Fibroblast of lung (primary cell): ENCODE measurements around the gene CCDC33. TPM values are rescaled to one million over a fixed set of nuclear protein-coding genes. Genes with fewer than 3 reads are reported as not detected.

Source experiments
- DNase-seq, 2 donors: peaks; one replicate each; pipeline versions ENCODE4 v3.0.0 to v3.0.0-alpha.2; 2010; ENCODE audit warnings: low read depth in 2 of 2
- H2AFZ ChIP-seq: 2 replicates; pipeline ENCODE4 v1.5.1; 2012; ENCODE audit warnings: low read length, control low read depth, inconsistent platforms
- H3K27ac ChIP-seq: 2 replicates; pipeline ENCODE4 v1.5.1; 2011; ENCODE audit warnings: low read length, control low read depth; ENCODE audit not compliant: insufficient read depth
- H3K27me3 ChIP-seq: 2 replicates; pipeline ENCODE4 v1.5.1; 2011; ENCODE audit warnings: mild to moderate bottlenecking, low read length; ENCODE audit not compliant: control insufficient read depth, insufficient read depth
- H3K36me3 ChIP-seq: 2 replicates; pipeline ENCODE4 v1.5.1; 2011; ENCODE audit warnings: low read length; ENCODE audit not compliant: control insufficient read depth, insufficient read depth
- H3K4me1 ChIP-seq: 2 replicates; pipeline ENCODE4 v1.5.1; 2011; ENCODE audit warnings: low read length; ENCODE audit not compliant: control insufficient read depth, insufficient read depth; ENCODE audit errors: extremely low read depth
- H3K4me2 ChIP-seq: 2 replicates; pipeline ENCODE4 v1.5.1; 2011; ENCODE audit warnings: low read length, control low read depth; ENCODE audit not compliant: insufficient read depth; ENCODE audit errors: extremely low read depth
- H3K4me3 ChIP-seq, 4 experiments: fragments of 200-600 bp in 1 of 4; sonication (generic) in 1 of 4; replicated peaks in 1 of 4; 2 replicates each; pipeline ENCODE4 v1.5.1; 2011 to 2016; ENCODE audit warnings: low read length in 4 of 4, low read depth in 3 of 4, mild to moderate bottlenecking in 3 of 4, control low read depth in 2 of 4, inconsistent platforms in 1 of 4, mixed read lengths in 1 of 4; ENCODE audit not compliant: insufficient read depth in 1 of 4; ENCODE audit errors: control extremely low read depth in 1 of 4
- H3K79me2 ChIP-seq: 2 replicates; pipeline ENCODE4 v1.5.1; 2012; ENCODE audit warnings: mild to moderate bottlenecking, low read length, inconsistent platforms; ENCODE audit not compliant: control insufficient read depth, insufficient read depth
- H3K9ac ChIP-seq: 2 replicates; pipeline ENCODE4 v1.5.1; 2011; ENCODE audit warnings: mild to moderate bottlenecking, low read length, control low read depth; ENCODE audit not compliant: insufficient read depth
- H3K9me3 ChIP-seq: 2 replicates; pipeline ENCODE4 v1.5.1; 2012; ENCODE audit warnings: low read depth, low read length; ENCODE audit not compliant: control insufficient read depth, insufficient read depth
- H4K20me1 ChIP-seq: 2 replicates; pipeline ENCODE4 v1.5.1; 2011; ENCODE audit warnings: low read length; ENCODE audit not compliant: control insufficient read depth, insufficient read depth; ENCODE audit errors: extremely low read depth
- CTCF ChIP-seq, 2 donors: IDR thresholded peaks in 1 of 2; conservative IDR thresholded peaks in 1 of 2; 1 replicate in 1 of 2; 2 replicates in 1 of 2; pipeline ENCODE4 v1.5.1; 2011 to 2012; ENCODE audit warnings: low read length in 2 of 2, control low read depth in 1 of 2, inconsistent platforms in 1 of 2, low read depth in 1 of 2, mild to moderate bottlenecking in 1 of 2
- EZH2 ChIP-seq: IDR thresholded peaks from 2 replicates; pipeline ENCODE4 v1.5.1; 2012; ENCODE audit warnings: low read length, control low read depth, mild to moderate bottlenecking; ENCODE audit errors: missing control alignments
- polyA plus RNA-seq, 2 donors: library from polyadenylated mRNA; depleted of rRNA in 1 of 2; stranded (reverse) in 1 of 2; unstranded in 1 of 2; fragments of >200 nt; gene quantifications; 2 replicates each; pipeline ENCODE4 v1.2.1, GENCODE V29; 2011 to 2012; ENCODE audit warnings: missing spikeins in 1 of 2
- total RNA-seq: library from RNA; depleted of rRNA; stranded (reverse); fragments of >200 nt; gene quantifications from 2 replicates; pipeline ENCODE4 v1.2.1, GENCODE V29; 2014

Gene CCDC33
- total and polyA plus RNA-seq, 2 donors (not counting 1 experiment from before 2014, with no cell fraction given), result not detected

DNA sequence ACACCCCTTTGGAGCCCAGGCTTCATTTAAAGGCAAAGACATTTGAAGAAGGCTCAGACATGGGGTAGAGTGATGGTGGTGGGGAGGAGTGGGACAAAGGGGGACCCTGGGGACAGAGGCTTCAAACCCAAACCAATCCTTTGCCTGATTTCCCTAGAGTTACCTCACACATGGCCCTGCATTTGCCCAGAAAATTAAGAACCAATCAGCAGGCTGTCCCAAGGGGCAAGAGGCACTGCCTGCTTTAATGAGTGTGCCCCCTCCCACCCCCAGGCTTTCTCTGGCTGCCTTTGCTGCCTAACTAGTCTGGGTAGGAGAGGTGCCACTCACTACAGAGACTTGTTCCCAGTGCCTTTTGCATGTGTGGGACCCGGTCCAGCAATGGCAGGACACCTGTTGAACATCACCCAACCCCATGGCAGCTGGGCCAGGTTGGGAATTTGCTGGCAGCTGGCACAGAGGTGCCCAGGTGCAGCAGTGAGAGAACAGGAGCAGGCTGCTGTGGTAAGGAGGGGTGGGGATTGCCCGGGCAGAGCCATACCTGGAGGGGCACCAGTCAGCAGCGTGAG, 38.4 kb downstream of the CCDC33 start:
- Histone ChIP-seq H3K9ac (no peak overlapping the region), H3K4me2 (no peak overlapping the region), H3K79me2 (no peaks in the 10 kb centered on the region), H3K9me3 (no peaks in the 10 kb centered on the region), H4K20me1 (no peaks in the 10 kb centered on the region), H3K4me3 (no peak overlapping the region), H3K27me3 (peaks cover 17% of the 10 kb centered on the region), H3K36me3 (no peaks in the 10 kb centered on the region), H3K27ac (no peak overlapping the region), H3K4me1 (no peaks in the 10 kb centered on the region), H2AFZ (no peak overlapping the region)
- TF ChIP-seq EZH2 (no peak), CTCF (conservative IDR thresholded peaks at IDR 0.05 in 1 of 2, IDR thresholded peaks at IDR 0.05 in 1 of 2; ENCODE audit: low read depth in 1 of 2, low read length in 2 of 2) (no peak)
- DNase-seq, result no peak

DNA sequence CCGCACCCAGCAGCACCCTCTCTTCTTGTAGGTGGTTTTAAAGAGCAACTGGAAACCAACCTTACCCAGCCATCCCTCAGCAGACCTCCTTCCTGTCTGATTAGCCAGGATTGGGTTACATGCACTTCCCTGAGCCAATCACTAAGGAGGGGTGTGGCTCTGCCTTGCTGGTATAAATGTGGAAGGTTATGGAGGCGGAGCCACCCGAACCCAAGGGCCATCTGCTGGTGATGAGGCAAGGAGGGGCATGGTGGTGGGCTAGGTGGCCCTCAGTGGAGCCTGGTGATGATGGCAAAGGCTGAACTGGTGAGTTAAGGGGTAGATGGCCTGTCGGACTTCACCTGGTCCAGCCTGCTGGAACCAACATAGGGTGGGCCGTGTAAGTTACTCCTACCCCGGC, 39.8 kb downstream of the CCDC33 start:
- no peak for DNase-seq
- Histone ChIP-seq H3K27me3 (peaks cover 11% of the 10 kb centered on the region), H4K20me1 (no peaks in the 10 kb centered on the region)

DNA sequence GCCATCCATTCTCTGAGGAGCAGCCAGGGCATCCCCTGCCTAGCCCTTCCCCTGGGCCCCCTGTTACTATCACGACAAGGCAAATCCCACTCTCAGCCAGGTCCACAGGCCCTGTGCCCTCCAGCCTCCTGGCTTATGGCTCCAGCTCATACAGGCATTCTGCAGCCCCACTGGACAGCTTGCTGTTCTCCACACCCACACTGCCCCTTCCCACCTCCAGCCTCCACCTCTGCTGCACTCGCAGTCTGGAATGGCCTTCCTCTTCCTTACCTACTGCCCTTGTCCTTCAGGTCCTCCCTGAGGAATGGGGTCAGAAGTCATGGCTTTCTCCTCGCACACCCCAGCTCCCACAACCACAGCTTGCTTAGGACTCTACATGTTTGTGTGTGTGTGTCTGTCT, 40.4 kb downstream of the CCDC33 start:
- Histone ChIP-seq H2AFZ (no peak overlapping the region), H3K4me1 (no peaks in the 10 kb centered on the region), H3K4me2 (no peak overlapping the region), H3K27ac (no peak overlapping the region), H3K4me3 (no peak overlapping the region), H4K20me1 (no peaks in the 10 kb centered on the region), H3K9me3 (no peaks in the 10 kb centered on the region), H3K27me3 (peaks cover 9% of the 10 kb centered on the region), H3K36me3 (no peaks in the 10 kb centered on the region), H3K79me2 (no peaks in the 10 kb centered on the region), H3K9ac (no peak overlapping the region)
- no peak for DNase-seq
- TF ChIP-seq CTCF (conservative IDR thresholded peaks at IDR 0.05 in 1 of 2, IDR thresholded peaks at IDR 0.05 in 1 of 2; ENCODE audit: low read depth in 1 of 2, low read length in 2 of 2) (no peak), EZH2 (no peak)

More for the DNA sequence above, 39.8 kb downstream of the CCDC33 start:
- TF ChIP-seq CTCF (conservative IDR thresholded peaks at IDR 0.05 in 1 of 2, IDR thresholded peaks at IDR 0.05 in 1 of 2; ENCODE audit: low read depth in 1 of 2, low read length in 2 of 2) (no peak), EZH2 (no peak)
- no peak overlapping the region for H3K4me3 ChIP-seq
- H3K4me1 ChIP-seq, result no peaks in the 10 kb centered on the region
- no peaks in the 10 kb centered on the region for H3K36me3 ChIP-seq
- H3K4me2 ChIP-seq, result no peak overlapping the region
- no peak overlapping the region for H3K9ac ChIP-seq
- no peaks in the 10 kb centered on the region for H3K79me2 ChIP-seq
- no peak overlapping the region for H2AFZ ChIP-seq
- H3K27ac ChIP-seq, result no peak overlapping the region
- no peaks in the 10 kb centered on the region for H3K9me3 ChIP-seq
